IgD-negative memory B cell (primary cell): ENCODE measurements around the gene KCNIP4. TPM values are rescaled to one million over a fixed set of nuclear protein-coding genes. Genes with fewer than 3 reads are reported as not detected.

Source experiments
- H3K27ac Mint-ChIP-seq, 3 donors: one replicate each; pipeline ENCODE4 v1.8.0; 2020 to 2022; ENCODE audit warnings: mild to moderate bottlenecking in 3 of 3, mixed read lengths in 3 of 3, moderate library complexity in 1 of 3
- H3K27me3 Mint-ChIP-seq: one replicate; pipeline ENCODE4 v1.8.0; 2021; ENCODE audit warnings: mixed read lengths
- H3K36me3 Mint-ChIP-seq: one replicate; pipeline ENCODE4 v1.8.0; 2020; ENCODE audit warnings: mild to moderate bottlenecking, mixed read lengths
- H3K4me1 Mint-ChIP-seq, 3 donors: one replicate each; pipeline ENCODE4 v1.8.0; 2020 to 2022; ENCODE audit warnings: mixed read lengths in 3 of 3, mild to moderate bottlenecking in 1 of 3
- H3K4me3 Mint-ChIP-seq, 4 donors: one replicate each; pipeline ENCODE4 v1.8.0; 2020 to 2022; ENCODE audit warnings: mild to moderate bottlenecking in 4 of 4, mixed read lengths in 4 of 4, moderate library complexity in 3 of 4
- H3K9me3 Mint-ChIP-seq, 3 donors: one replicate each; pipeline ENCODE4 v1.8.0; 2020 to 2021; ENCODE audit warnings: mixed read lengths in 3 of 3, mild to moderate bottlenecking in 1 of 3
- polyA plus RNA-seq: library from polyadenylated mRNA; unstranded; fragments of 300-500 nt; fragmentation: Illumina TruSeq; gene quantifications from one replicate; pipeline ENCODE4 v1.2.3, GENCODE V29; 2021

KCNIP4 gene
- polyA plus RNA-seq, 1 donor from 2014 or later: 0.10 TPM

DNA sequence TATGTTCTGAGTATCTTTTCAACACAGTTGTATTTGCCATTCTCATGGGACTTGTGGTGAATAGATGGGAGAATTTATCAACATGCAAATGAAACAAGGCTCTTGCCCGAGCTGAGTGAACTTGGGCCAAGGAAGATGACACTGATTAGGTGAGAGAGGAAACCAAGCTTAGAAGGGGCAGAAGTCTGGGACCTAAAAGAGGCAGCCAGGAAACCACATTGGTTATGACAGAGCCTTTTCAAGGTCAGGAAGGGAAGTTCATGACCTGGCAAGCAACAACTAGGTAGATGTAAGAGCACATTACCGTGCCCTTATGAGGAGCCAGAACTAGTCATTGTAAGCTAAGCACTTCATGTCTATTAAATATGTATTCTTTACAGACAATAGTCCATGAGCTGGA, 658.0 kb downstream of the KCNIP4 start:
- Mint-ChIP-seq H3K4me1 (no peaks in the 10 kb centered on the region), H3K27ac (no peak overlapping the region), H3K36me3 (no peaks in the 10 kb centered on the region), H3K27me3 (no peaks in the 10 kb centered on the region), H3K9me3 (peaks cover 2 to 15% (median 5%) of the 10 kb centered on the region in 3 donors), H3K4me3 (no peak overlapping the region)

DNA sequence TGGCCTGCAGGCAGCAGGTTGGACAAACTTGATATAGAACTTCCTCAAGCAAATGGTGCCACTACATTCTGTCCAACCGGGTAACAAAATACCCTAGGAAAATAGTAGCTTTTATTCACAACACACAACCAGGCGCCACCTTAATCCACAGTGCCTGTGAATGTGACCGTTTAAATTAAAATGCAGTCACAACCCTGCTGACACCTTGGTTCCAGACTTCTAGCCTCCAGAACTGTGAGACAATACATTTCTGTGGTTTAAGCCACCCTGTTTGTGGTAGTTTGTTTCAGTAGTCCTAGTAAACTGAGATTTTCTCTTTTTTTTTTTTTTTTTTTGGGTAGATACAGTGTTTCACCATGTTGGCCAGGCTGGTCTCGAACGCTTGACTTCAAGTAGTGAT, 672.5 kb downstream of the KCNIP4 start:
- no peak overlapping the region for H3K27ac Mint-ChIP-seq
- peaks cover 7 to 16% (median 7%) of the 10 kb centered on the region in 3 donors for H3K9me3 Mint-ChIP-seq
- no peaks in the 10 kb centered on the region for H3K27me3 Mint-ChIP-seq
- H3K4me1 Mint-ChIP-seq: no peaks in the 10 kb centered on the region
- no peak overlapping the region for H3K4me3 Mint-ChIP-seq
- no peaks in the 10 kb centered on the region for H3K36me3 Mint-ChIP-seq

DNA sequence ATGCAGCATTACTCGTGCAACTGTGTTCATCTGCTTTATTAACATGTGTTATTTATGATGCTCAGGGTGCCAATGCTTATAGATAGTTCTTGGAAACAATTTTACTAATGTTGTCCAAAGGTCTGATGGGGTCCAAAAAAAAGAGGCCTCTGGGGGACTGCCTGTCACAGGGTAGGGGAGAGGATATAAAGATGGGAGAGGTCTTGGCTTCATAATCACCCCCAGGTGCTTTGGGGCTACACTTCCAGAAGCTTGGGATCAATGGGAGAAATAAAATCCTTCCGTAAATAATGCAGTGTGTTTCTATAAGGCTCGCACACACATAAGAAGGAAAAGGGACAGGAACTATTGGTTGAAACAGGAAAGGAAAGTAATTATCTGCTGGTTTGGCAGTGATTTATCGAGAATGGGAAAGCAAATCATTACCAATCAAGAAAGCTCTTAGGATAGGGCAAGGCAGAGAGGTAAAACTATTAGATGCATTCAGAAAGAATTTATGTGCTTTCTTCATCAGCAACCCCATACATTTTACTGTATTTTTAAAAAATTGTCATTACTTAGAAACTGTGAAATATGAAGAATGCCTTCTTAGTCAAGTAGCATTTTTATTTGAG, 677.0 kb downstream of the KCNIP4 start:
- H3K4me3 Mint-ChIP-seq: no peak overlapping the region
- H3K27ac Mint-ChIP-seq: no peak overlapping the region
- peaks cover 0 to 10% (median 2%) of the 10 kb centered on the region in 3 donors for H3K9me3 Mint-ChIP-seq
- H3K36me3 Mint-ChIP-seq: no peaks in the 10 kb centered on the region
- no peaks in the 10 kb centered on the region for H3K4me1 Mint-ChIP-seq
- no peaks in the 10 kb centered on the region for H3K27me3 Mint-ChIP-seq

DNA sequence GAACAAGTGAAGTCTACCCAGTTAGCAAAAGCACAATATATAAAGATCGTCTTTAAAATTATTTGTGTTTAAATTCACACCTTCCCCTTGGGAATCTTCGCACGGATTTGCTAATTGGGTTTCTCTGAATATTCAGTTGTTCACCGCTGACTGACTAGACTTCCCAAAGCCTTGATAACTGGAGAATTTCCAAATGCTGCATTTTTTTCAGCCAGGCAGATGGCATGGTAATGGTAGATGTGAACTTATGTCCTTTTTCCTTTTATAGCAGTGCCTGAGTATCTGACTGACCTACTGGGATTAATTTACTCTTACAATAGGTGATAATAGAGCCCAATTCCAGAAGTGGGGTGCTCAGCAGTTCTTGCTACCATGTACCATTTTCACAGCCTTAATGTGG, 700.2 kb downstream of the KCNIP4 start:
- no peak overlapping the region for H3K27ac Mint-ChIP-seq
- H3K36me3 Mint-ChIP-seq: no peaks in the 10 kb centered on the region
- H3K27me3 Mint-ChIP-seq: no peaks in the 10 kb centered on the region
- H3K4me1 Mint-ChIP-seq: no peaks in the 10 kb centered on the region
- peaks cover 0 to 6% (median 0%) of the 10 kb centered on the region in 3 donors for H3K9me3 Mint-ChIP-seq
- H3K4me3 Mint-ChIP-seq: no peak overlapping the region

DNA sequence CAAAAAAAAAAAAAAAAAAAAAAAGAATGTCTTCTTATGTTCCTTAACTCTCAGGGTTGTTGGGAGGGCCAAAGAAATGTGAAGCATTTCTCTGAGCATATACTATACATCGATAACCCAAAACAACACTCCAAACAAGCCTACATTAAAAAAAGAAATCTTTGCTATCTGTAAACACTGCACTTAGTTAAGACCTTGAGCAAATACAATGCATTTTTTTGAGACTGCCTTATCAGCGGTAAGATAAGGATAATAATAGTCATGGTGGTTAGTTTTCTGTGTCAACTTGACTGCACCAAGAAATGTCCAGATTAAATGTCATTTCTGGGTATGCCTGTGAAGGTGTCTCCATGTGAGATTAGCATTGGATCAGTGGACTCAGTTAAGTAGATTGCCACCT, 706.4 kb downstream of the KCNIP4 start:
- Mint-ChIP-seq H3K9me3 (peaks cover 0 to 6% (median 0%) of the 10 kb centered on the region in 3 donors), H3K27me3 (no peaks in the 10 kb centered on the region), H3K4me1 (no peaks in the 10 kb centered on the region), H3K27ac (no peak overlapping the region), H3K4me3 (no peak overlapping the region), H3K36me3 (no peaks in the 10 kb centered on the region)

DNA sequence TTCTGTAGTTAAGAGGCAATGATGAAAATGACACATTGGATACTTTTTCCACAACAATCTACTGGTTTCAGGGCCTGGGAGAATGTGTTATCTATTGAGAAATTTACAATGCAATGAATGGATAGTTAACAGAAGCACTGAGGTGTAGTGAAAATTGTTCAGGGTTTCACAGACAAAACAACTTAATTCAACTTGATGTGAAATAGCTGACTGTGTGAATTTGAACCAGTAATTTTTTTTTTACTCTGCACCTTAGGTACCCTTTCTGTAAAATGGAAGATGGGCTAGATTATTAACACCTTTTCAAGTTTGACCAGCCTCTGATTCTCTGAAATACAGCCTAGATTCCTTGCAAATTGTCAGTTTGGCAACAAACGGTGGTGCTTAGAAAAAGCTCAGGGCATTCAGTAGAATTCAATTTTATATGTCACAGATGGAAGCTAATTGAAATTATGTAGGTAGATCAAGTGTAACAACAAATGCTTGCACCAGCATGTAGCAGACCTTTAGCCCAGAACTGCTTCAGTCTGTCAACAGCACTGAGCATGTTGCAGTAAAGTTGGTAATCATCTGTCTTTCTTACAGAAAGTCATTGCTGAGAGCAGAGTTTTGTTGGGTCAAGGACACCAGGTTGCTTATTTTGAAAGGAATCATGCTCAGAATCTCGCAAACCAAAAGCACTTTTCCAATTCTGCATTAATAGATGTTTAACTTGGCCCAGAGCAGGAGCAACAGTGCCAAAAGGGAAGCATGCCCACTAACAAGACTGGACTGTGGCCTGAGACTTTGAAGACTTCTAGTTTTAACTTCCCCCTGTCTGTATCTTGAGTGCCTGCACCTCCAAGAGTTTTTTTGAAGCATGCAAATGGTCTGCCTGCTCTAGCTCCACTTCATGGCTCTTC, 721.7 kb downstream of the KCNIP4 start:
- no peaks in the 10 kb centered on the region for H3K27me3 Mint-ChIP-seq
- H3K27ac Mint-ChIP-seq: no peak overlapping the region
- H3K9me3 Mint-ChIP-seq: peaks cover 0 to 5% (median 2%) of the 10 kb centered on the region in 3 donors
- H3K36me3 Mint-ChIP-seq: no peaks in the 10 kb centered on the region
- H3K4me1 Mint-ChIP-seq: no peaks in the 10 kb centered on the region
- H3K4me3 Mint-ChIP-seq: no peak overlapping the region

DNA sequence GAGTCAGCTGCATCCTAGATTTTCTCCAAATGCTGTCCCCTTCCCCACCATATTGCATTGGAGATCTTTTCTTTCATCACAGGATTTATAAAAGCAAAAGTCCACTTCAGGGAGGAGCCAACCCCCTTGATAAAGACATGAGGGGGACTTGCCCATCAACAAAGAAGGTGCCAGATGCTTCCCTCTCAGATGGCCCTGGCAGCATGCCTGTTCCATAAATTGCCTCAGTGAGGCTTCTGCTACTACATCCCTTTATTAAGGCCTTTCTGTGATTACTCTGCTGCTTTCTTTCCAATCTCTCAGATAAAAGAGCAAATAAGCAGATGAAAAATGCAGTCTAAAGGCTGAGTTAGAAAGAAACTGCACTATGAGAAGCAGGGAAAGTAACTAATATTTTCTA, 736.7 kb downstream of the KCNIP4 start:
- no peaks in the 10 kb centered on the region for H3K4me1 Mint-ChIP-seq
- H3K36me3 Mint-ChIP-seq: no peaks in the 10 kb centered on the region
- H3K4me3 Mint-ChIP-seq: no peak overlapping the region
- H3K27me3 Mint-ChIP-seq: no peaks in the 10 kb centered on the region
- peaks cover 2 to 6% (median 4%) of the 10 kb centered on the region in 3 donors for H3K9me3 Mint-ChIP-seq
- H3K27ac Mint-ChIP-seq: no peak overlapping the region

DNA sequence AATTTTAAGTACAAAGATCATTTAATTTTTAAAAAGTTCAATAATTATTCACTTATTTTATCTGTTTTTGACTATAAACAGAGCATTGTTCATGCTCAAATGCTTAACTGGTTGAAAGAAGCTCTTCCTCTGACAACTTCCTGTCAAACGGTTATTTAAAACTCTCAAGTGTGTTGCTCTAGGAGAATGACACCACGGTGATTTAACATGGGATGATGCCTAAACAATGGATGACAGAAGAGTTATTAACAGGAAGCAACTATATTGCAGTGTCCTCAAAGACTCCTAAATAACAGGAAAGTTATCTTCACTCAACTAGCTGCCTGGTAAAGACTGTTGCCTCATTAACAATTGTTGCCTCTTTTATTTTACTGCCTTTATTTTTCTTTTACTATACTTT, 738.7 kb downstream of the KCNIP4 start:
- no peak overlapping the region for H3K27ac Mint-ChIP-seq
- H3K36me3 Mint-ChIP-seq: no peaks in the 10 kb centered on the region
- H3K4me1 Mint-ChIP-seq: no peaks in the 10 kb centered on the region
- no peak overlapping the region for H3K4me3 Mint-ChIP-seq
- peaks cover 2 to 6% (median 4%) of the 10 kb centered on the region in 3 donors for H3K9me3 Mint-ChIP-seq
- no peaks in the 10 kb centered on the region for H3K27me3 Mint-ChIP-seq

DNA sequence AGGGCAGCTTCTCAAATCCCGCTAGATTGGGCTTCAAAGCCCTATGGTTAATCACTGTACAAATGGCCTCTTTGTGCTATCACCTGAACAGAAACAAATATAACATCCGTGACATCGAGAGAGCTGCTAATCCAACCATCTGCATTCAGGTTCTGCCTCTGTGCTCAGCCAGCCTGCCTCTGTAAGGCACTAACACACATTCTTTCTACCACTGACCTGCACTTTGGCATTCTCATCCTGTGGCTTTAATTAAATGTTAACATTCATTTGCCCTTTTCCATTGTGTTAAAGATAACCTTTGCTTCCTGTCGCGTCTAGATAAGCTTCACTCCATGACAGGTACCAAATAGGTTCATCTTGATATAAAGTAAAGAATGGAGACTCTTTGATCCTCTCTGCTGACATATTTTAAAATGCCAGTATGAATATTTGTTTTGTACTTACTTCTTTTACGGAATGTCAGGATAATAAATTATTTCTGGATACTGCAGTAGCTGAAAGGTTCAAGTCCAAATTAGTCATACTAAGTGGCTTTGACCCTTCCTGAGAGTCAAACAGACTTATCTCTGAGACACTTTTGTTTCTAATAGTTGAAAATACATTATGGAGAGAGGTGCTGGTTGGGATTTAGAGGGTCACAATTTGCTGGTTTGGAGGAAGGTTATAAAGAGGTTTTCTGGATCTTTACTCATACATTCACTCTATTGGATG, 742.6 kb downstream of the KCNIP4 start:
- Mint-ChIP-seq H3K9me3 (peaks cover 2 to 10% (median 3%) of the 10 kb centered on the region in 3 donors), H3K36me3 (no peaks in the 10 kb centered on the region), H3K27me3 (no peaks in the 10 kb centered on the region), H3K4me3 (no peak overlapping the region), H3K4me1 (no peaks in the 10 kb centered on the region), H3K27ac (no peak overlapping the region)

DNA sequence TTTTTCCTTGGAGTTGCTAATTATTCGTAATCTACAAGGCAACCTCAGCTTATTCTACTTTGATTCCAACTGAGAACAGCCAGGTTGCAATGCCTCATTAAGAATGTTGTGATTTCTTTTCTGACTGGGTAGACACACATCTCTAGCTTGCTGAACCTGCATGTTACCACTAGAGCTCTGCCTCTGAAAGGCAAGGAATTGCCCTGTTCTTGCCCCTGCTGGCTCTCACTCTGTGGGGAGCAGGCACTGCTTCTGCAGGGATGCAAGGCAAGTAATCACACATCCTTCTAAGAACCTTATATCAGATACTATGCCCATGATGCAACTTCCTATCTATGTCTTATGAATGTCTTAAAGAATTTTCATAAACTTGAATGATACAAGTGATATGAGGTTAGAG, 745.2 kb downstream of the KCNIP4 start:
- H3K27me3 Mint-ChIP-seq: no peaks in the 10 kb centered on the region
- H3K27ac Mint-ChIP-seq: no peak overlapping the region
- H3K36me3 Mint-ChIP-seq: no peaks in the 10 kb centered on the region
- no peaks in the 10 kb centered on the region for H3K4me1 Mint-ChIP-seq
- H3K4me3 Mint-ChIP-seq: no peak overlapping the region
- H3K9me3 Mint-ChIP-seq: peaks cover 0 to 6% (median 3%) of the 10 kb centered on the region in 3 donors

DNA sequence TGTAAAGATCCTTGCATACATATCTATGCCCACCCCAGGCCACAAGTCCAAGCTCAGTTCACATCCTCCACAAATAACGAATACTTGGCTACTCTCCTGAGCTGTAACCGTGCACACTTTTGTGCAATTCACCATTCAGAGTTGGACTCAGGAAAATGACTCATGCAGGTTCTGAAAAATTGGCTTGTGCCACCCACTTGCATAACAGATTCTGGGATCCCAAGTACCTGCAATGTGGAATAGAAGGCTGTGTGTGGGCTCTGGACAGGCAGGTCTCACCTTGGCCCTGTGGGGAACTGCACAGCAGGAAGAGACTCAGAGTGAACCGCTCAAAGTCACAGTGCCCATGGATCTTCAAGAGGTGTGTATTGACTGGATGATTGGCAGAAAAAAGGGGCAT, 745.6 kb downstream of the KCNIP4 start:
- no peaks in the 10 kb centered on the region for H3K4me1 Mint-ChIP-seq
- H3K36me3 Mint-ChIP-seq: no peaks in the 10 kb centered on the region
- no peak overlapping the region for H3K27ac Mint-ChIP-seq
- H3K27me3 Mint-ChIP-seq: no peaks in the 10 kb centered on the region
- H3K4me3 Mint-ChIP-seq: no peak overlapping the region
- H3K9me3 Mint-ChIP-seq: peaks cover 0 to 3% (median 1%) of the 10 kb centered on the region in 3 donors

DNA sequence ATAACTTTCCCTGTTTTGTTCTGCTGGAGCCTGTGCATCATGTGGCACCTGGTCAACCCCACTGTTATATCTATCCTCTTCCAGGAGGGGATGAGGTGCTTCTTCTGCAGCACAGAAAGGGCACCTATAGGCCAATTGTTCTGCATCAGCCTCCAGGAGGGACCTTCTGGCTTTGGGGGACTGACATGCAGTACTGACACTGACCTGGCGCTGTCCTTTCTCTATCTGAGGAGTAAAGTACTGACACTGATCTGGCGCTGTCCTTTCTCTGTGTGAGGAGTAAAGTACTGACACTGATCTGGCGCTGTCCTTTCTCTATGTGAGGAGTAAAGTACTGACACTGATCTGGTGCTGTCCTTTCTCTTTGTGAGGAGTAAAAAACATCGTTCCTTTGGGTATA, 749.9 kb downstream of the KCNIP4 start:
- Mint-ChIP-seq H3K36me3 (no peaks in the 10 kb centered on the region), H3K9me3 (peaks cover 2 to 10% (median 3%) of the 10 kb centered on the region in 3 donors), H3K4me3 (no peak overlapping the region), H3K27me3 (no peaks in the 10 kb centered on the region), H3K4me1 (no peaks in the 10 kb centered on the region), H3K27ac (no peak overlapping the region)

DNA sequence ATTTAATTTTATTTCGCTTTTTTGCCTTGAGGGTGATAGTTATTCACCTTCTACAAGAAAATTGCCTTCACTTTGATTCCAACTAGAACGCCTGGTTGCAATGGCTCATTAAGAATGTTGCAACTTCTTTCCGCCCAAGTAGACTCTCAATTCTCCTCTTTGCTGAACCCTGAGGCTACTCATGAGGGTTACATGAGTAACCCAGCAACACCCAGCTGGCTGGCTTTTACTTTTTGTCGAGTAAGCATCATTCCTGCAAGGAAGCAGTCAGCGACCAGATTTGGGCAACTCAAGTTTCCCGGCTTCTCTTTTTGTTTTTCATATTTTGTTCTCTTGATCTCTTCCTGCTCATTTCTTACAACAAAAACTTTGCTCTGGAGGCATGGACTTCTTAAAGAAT, 752.9 kb downstream of the KCNIP4 start:
- Mint-ChIP-seq H3K9me3 (peaks cover 2 to 12% (median 4%) of the 10 kb centered on the region in 3 donors), H3K36me3 (no peaks in the 10 kb centered on the region), H3K4me1 (no peaks in the 10 kb centered on the region), H3K4me3 (no peak overlapping the region), H3K27ac (no peak overlapping the region), H3K27me3 (no peaks in the 10 kb centered on the region)

DNA sequence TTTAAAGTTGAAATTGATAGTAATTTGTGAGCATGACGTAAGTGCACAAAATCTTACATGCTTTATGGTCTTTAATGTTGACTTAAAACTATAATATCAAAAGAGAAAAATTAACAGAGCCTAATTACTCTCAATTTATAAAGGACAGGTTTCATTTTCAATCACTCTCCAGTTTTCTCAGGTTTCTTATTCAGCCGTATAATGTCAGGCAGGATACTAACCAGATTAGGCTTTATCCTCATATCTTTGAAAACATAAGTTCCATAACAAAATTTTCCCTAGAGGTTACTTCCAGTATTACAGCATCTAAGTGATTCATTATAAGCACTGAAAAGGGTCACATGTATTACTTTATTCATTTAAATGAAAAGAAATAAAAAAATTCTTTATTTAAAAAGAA, 756.2 kb downstream of the KCNIP4 start:
- no peak overlapping the region for H3K27ac Mint-ChIP-seq
- no peak overlapping the region for H3K4me3 Mint-ChIP-seq
- H3K27me3 Mint-ChIP-seq: no peaks in the 10 kb centered on the region
- peaks cover 2 to 12% (median 5%) of the 10 kb centered on the region in 3 donors for H3K9me3 Mint-ChIP-seq
- H3K4me1 Mint-ChIP-seq: no peaks in the 10 kb centered on the region
- no peaks in the 10 kb centered on the region for H3K36me3 Mint-ChIP-seq

DNA sequence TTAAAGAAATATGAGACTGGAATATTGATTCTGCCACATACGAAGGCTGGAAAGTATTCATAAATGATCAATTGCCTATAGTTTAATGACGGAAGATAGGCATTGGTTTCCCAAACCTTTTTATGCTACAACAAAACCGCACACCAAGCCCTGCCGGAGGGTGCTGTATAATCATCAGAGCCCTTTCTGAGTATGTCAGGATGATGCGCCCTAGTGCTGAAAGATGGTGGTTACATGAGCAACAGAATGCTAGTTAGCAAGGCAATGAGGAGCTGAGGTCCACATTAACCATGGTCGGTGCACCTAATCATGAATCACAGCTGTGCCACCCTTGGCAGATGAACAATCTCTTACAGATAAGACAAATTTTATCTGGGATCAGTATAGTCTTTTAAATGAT, 757.3 kb downstream of the KCNIP4 start:
- Mint-ChIP-seq H3K4me1 (no peaks in the 10 kb centered on the region), H3K27me3 (no peaks in the 10 kb centered on the region), H3K4me3 (no peak overlapping the region), H3K9me3 (peaks cover 2 to 12% (median 5%) of the 10 kb centered on the region in 3 donors), H3K27ac (no peak overlapping the region), H3K36me3 (no peaks in the 10 kb centered on the region)
